ENCODE data around the gene FOXRED2. TPM values are rescaled to one million over a fixed set of nuclear protein-coding genes. Genes with fewer than 3 reads are reported as not detected.
A peak's percentile ranks its signal among the peaks of the same experiment; 100 is the strongest.

Gene FOXRED2
- polyA plus RNA-seq, 1 donor from 2014 or later, result 7.9 TPM

GRCh38 chr22:36481393-36482168 lies 25.3 kb downstream of the FOXRED2 start, which contains the start of gene TXN2:
TXN2 (minus strand) TSS chr22:36481640; CDS start chr22:36480837, 803 bp downstream.
- Histone ChIP-seq H4K20me1 (ENCODE audit: insufficient read depth) (no peaks in the 10 kb centered on the region), H3K79me2 (replicated peaks; ENCODE audit: insufficient read depth, low read length) (peaks cover 6% of the 10 kb centered on the region), H3K9me2 (ENCODE audit: insufficient read depth, low read length) (no peaks in the 10 kb centered on the region), H3K4me2 (ENCODE audit: low read length) (peak within 1 kb of the TSS; percentile 99), H3K9ac (ENCODE audit: low read length) (peak within 1 kb of the TSS; percentile 85), H2AFZ (ENCODE audit: low read depth, low read length) (peak within 1 kb of the TSS; percentile 53), H3K9me3 (ENCODE audit: low read length) (no peaks in the 10 kb centered on the region), H3F3A (ENCODE audit: insufficient read depth, low read length, poor library complexity, severe bottlenecking) (no peaks in the 10 kb centered on the region), H3K27me3 (ENCODE audit: insufficient read depth, low read depth, low read length) (no peaks in the 10 kb centered on the region), H3K27ac (ENCODE audit: low read length) (peak within 1 kb of the TSS; percentile 92), H3K36me3 (ENCODE audit: insufficient read depth, low read length) (no peaks in the 10 kb centered on the region), H3K4me3 (ENCODE audit: low read length) (peak within 1 kb of the TSS; percentile 71)
- TF ChIP-seq MXI1 (conservative IDR thresholded peaks at IDR 0.05; ENCODE audit: poor library complexity, severe bottlenecking) (peak; percentile 90), CTCF (IDR thresholded peaks at IDR 0.05; ENCODE audit: poor library complexity, severe bottlenecking) (no peak), SMC3 (conservative IDR thresholded peaks at IDR 0.05; ENCODE audit: poor library complexity) (no peak), REST (IDR thresholded peaks at IDR 0.05; ENCODE audit: borderline replicate concordance) (peak; percentile 64), EP300 (conservative IDR thresholded peaks at IDR 0.05; ENCODE audit: poor library complexity, severe bottlenecking) (peak; percentile 69), EZH2 (IDR thresholded peaks at IDR 0.05; ENCODE audit: borderline replicate concordance, insufficient read depth, low read length, poor library complexity, severe bottlenecking) (no peak), TAF1 (IDR thresholded peaks at IDR 0.05; ENCODE audit: low read depth) (peak; percentile 76), POLR2AphosphoS5 (IDR thresholded peaks at IDR 0.05) (peak; percentile 95), RAD21 (conservative IDR thresholded peaks at IDR 0.05) (no peak)

GRCh38 chr22:36480941-36481392 lies 25.9 kb downstream of the FOXRED2 start:
- Histone ChIP-seq H3K9me3 (ENCODE audit: low read length) (no peaks in the 10 kb centered on the region), H3K27me3 (ENCODE audit: insufficient read depth, low read depth, low read length) (no peaks in the 10 kb centered on the region), H3K4me2 (ENCODE audit: low read length) (peak overlapping the region; percentile 99), H3K4me3 (ENCODE audit: low read length) (peak overlapping the region; percentile 71), H3F3A (ENCODE audit: insufficient read depth, low read length, poor library complexity, severe bottlenecking) (no peaks in the 10 kb centered on the region), H3K27ac (ENCODE audit: low read length) (peak overlapping the region; percentile 92), H3K9ac (ENCODE audit: low read length) (peak overlapping the region; percentile 85), H3K9me2 (ENCODE audit: insufficient read depth, low read length) (no peaks in the 10 kb centered on the region), H2AFZ (ENCODE audit: low read depth, low read length) (peak overlapping the region; percentile 53), H3K79me2 (replicated peaks; ENCODE audit: insufficient read depth, low read length) (peaks cover 6% of the 10 kb centered on the region), H3K36me3 (ENCODE audit: insufficient read depth, low read length) (peaks cover under 1% of the 10 kb centered on the region), H4K20me1 (ENCODE audit: insufficient read depth) (no peaks in the 10 kb centered on the region)
- no peak for TF ChIP-seq CTCF (IDR thresholded peaks at IDR 0.05; ENCODE audit: poor library complexity, severe bottlenecking)
- TF ChIP-seq MXI1 (conservative IDR thresholded peaks at IDR 0.05; ENCODE audit: poor library complexity, severe bottlenecking), result no peak
- TF ChIP-seq EP300 (conservative IDR thresholded peaks at IDR 0.05; ENCODE audit: poor library complexity, severe bottlenecking), result no peak
- no peak for TF ChIP-seq RAD21 (conservative IDR thresholded peaks at IDR 0.05)
- TF ChIP-seq SMC3 (conservative IDR thresholded peaks at IDR 0.05; ENCODE audit: poor library complexity), result no peak
- TF ChIP-seq POLR2AphosphoS5 (IDR thresholded peaks at IDR 0.05), result no peak
- no peak for TF ChIP-seq REST (IDR thresholded peaks at IDR 0.05; ENCODE audit: borderline replicate concordance)
- no peak for TF ChIP-seq TAF1 (IDR thresholded peaks at IDR 0.05; ENCODE audit: low read depth)
- TF ChIP-seq EZH2 (IDR thresholded peaks at IDR 0.05; ENCODE audit: borderline replicate concordance, insufficient read depth, low read length, poor library complexity, severe bottlenecking), result no peak

All from neural cell (in vitro differentiated cells).